22Rv1 (cell line): ENCODE measurements around the gene SND1.

Experiments used
- ZFX ChIP-seq: fragments of 450-650 bp; IDR thresholded peaks from 2 replicates; pipeline ENCODE4 v1.6.1; 2017; ENCODE audit warnings: antibody characterized with exemption, borderline replicate concordance
- TF ChIP-seq, protein P1 (sequence below): fragments of 450-650 bp; IDR thresholded peaks from 2 replicates; pipeline ENCODE4 v1.5.1; 2017; ENCODE audit warnings: mild to moderate bottlenecking

DNA sequence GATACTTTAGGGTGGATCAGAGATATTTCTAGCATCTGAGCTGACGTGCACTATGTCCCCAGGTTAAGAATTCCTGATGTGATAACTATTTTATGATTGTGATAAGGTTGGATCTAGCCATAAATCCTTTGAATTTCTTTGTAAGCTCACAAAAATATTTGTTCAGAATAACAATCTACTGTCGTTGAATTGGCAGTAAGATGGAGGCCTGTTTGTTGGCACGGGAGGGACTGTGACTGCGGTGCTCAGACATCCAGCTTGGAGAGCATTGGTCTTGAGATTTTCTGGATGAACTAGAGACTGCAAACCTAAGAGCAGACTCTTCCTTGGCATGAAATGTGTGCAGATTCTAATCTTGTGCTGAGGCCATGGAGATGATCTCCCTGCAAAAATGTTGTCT, 248.1 kb downstream of the SND1 start:
- TF ChIP-seq, protein P1, sequence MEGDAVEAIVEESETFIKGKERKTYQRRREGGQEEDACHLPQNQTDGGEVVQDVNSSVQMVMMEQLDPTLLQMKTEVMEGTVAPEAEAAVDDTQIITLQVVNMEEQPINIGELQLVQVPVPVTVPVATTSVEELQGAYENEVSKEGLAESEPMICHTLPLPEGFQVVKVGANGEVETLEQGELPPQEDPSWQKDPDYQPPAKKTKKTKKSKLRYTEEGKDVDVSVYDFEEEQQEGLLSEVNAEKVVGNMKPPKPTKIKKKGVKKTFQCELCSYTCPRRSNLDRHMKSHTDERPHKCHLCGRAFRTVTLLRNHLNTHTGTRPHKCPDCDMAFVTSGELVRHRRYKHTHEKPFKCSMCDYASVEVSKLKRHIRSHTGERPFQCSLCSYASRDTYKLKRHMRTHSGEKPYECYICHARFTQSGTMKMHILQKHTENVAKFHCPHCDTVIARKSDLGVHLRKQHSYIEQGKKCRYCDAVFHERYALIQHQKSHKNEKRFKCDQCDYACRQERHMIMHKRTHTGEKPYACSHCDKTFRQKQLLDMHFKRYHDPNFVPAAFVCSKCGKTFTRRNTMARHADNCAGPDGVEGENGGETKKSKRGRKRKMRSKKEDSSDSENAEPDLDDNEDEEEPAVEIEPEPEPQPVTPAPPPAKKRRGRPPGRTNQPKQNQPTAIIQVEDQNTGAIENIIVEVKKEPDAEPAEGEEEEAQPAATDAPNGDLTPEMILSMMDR, result no peak
- TF ChIP-seq ZFX, result no peak
